HG03565 (cell line): ENCODE measurements around the gene CPNE6.

Source experiments
- ATAC-seq: cut with Tn5 transposase; IDR thresholded peaks from one replicate; pipeline ENCODE4 v1.9.1; 2021; ENCODE audit warnings: mild to moderate bottlenecking, moderate library complexity; ENCODE audit not compliant: unreplicated experiment

The CPNE6 gene

DNA sequence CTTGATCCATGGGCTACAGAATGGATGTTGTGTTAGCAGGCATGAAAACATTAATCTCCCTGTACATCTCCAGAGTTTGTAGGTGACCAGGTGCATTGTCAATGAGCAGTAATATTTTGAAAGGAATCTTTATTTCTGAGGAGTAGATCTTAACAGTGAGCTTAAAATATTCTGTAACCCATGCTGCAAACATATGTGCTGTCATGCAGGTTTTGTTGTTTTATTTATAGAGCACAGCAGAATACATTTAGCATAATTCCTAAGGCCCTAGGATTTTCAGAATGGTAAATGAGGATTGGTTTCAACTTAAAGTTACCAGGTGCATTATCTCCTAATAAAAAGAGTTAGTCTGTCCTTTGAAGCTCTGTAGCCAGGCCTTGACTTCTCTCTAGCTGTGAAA lies 55.6 kb downstream of the CPNE6 start:
- no peak for ATAC-seq

DNA sequence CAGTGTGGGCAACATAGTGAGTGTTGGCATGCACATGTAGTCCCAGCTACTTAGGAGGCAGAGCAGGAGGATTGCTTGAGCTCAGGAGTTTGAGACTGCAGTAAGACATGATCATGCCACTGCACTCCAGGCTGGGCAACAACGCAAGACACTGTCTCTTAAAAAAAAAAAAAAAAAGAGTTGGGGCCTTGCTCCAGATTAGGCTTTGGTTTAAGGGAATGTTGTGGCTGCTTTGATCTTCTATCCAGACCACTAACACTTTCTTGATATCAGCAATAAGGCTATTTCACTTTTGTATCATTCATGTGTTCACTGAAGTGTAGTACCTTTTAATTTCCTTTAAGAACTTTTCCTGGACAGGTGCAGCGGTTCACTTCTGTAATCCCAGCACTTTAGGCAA lies 56.3 kb downstream of the CPNE6 start:
- ATAC-seq = no peak
